ENCODE data around the gene NEU3.
"Not testable (repeated sequence)": the region's sequence is repeated elsewhere in the genome, so short reads cannot be mapped to it uniquely, and the experiment has no call there.

The NEU3 gene

GRCh38 chr11:74988541-74989259 lies at the start of gene NEU3:
TSS of gene NEU3 (plus strand) at chr11:74988933. CDS start at chr11:74989061, 128 bp downstream.
- DNase-seq (ENCODE audit: low read depth in 2 of 2): peak; percentile 21 to 27

- DNase-seq (ENCODE audit: low read depth in 2 of 2): no peak
Measured at GRCh38 chr11:74941492-74941891, 47.2 kb upstream of the NEU3 start.

GRCh38 chr11:74942073-74942759 lies 46.5 kb upstream of the NEU3 start:
- DNase-seq (ENCODE audit: low read depth in 2 of 2): no peak

- DNase-seq (ENCODE audit: low read depth in 2 of 2): no peak
Measured at GRCh38 chr11:74948546-74948897, 40.2 kb upstream of the NEU3 start.

- peak; percentile 94 for DNase-seq (ENCODE audit: low read depth in 2 of 2)
Measured at GRCh38 chr11:74948898-74949752, 39.6 kb upstream of the NEU3 start, which contains the start of the genes SPCS2 and XRRA1. TSS of gene SPCS2 (plus strand) at chr11:74949266. CDS start at chr11:74949286, 20 bp downstream. TSS of gene XRRA1 (minus strand) at chr11:74949091. CDS start at chr11:74940878, 8,213 bp downstream.

GRCh38 chr11:74949753-74950137 lies 39.0 kb upstream of the NEU3 start:
- DNase-seq (ENCODE audit: low read depth in 2 of 2): no peak

- no peak for DNase-seq (ENCODE audit: low read depth in 2 of 2)
Measured at GRCh38 chr11:74950374-74950969, 38.3 kb upstream of the NEU3 start.

GRCh38 chr11:74951226-74951625 lies 37.5 kb upstream of the NEU3 start:
- no peak for DNase-seq (ENCODE audit: low read depth in 2 of 2)

- no peak for DNase-seq (ENCODE audit: low read depth in 2 of 2)
Measured at GRCh38 chr11:74952752-74953151, 36.0 kb upstream of the NEU3 start.

GRCh38 chr11:74953451-74953850 lies 35.3 kb upstream of the NEU3 start:
- no peak for DNase-seq (ENCODE audit: low read depth in 2 of 2)

GRCh38 chr11:74954199-74954598 lies 34.5 kb upstream of the NEU3 start:
- DNase-seq (ENCODE audit: low read depth in 2 of 2): no peak

GRCh38 chr11:74956397-74957015 lies 32.2 kb upstream of the NEU3 start:
- no peak for DNase-seq (ENCODE audit: low read depth in 2 of 2)

- DNase-seq (ENCODE audit: low read depth in 2 of 2): no peak
Measured at GRCh38 chr11:74957937-74958629, 30.6 kb upstream of the NEU3 start.

GRCh38 chr11:74960128-74960527 lies 28.6 kb upstream of the NEU3 start:
- not testable (repeated sequence) for DNase-seq (ENCODE audit: low read depth in 2 of 2)

- DNase-seq (ENCODE audit: low read depth in 2 of 2): no peak
Measured at GRCh38 chr11:74966651-74967050, 22.1 kb upstream of the NEU3 start.

- no peak for DNase-seq (ENCODE audit: low read depth in 2 of 2)
Measured at GRCh38 chr11:74970852-74971395, 17.8 kb upstream of the NEU3 start.

- no peak for DNase-seq (ENCODE audit: low read depth in 2 of 2)
Measured at GRCh38 chr11:74971424-74971823, 17.3 kb upstream of the NEU3 start.

- no peak for DNase-seq (ENCODE audit: low read depth in 2 of 2)
Measured at GRCh38 chr11:74978041-74978440, 10.7 kb upstream of the NEU3 start.

GRCh38 chr11:74980634-74981033 lies 8.1 kb upstream of the NEU3 start:
- no peak for DNase-seq (ENCODE audit: low read depth in 2 of 2)

- DNase-seq (ENCODE audit: low read depth in 2 of 2): no peak
Measured at GRCh38 chr11:74981888-74982287, 6.8 kb upstream of the NEU3 start.

- no peak for DNase-seq (ENCODE audit: low read depth in 2 of 2)
Measured at GRCh38 chr11:74984070-74984469, 4.7 kb upstream of the NEU3 start.
